ENCODE data around the gene RAB3A. TPM values are rescaled to one million over a fixed set of nuclear protein-coding genes. Genes with fewer than 3 reads are reported as not detected.

Gene RAB3A
- total RNA-seq, 1 donor from 2014 or later = 6.7 TPM

- TF ChIP-seq CTCF (IDR thresholded peaks at IDR 0.05; ENCODE audit: unreplicated experiment) = no peak
- Mint-ChIP-seq H3K36me3 (no peaks in the 10 kb centered on the region), H3K27me3 (ENCODE audit: low read depth) (peaks cover 49% of the 10 kb centered on the region)
These were observed 18.2 kb upstream of the RAB3A start for GRCh38 chr19:18221815-18222725.

GRCh38 chr19:18220632-18221275 is 16.9 kb upstream of the RAB3A start:
- Mint-ChIP-seq H3K4me1 (peaks cover 15% of the 10 kb centered on the region), H3K4me3 (no peak overlapping the region), H3K27me3 (ENCODE audit: low read depth) (peaks cover 39% of the 10 kb centered on the region), H3K36me3 (no peaks in the 10 kb centered on the region), H3K27ac (no peak overlapping the region), H3K9me3 (no peaks in the 10 kb centered on the region)
- no peak for TF ChIP-seq CTCF (IDR thresholded peaks at IDR 0.05; ENCODE audit: unreplicated experiment)
- no peak for DNase-seq (ENCODE audit: low spot score in 2 of 2, unreplicated experiment in 2 of 2)

More at GRCh38 chr19:18221815-18222725, 18.2 kb upstream of the RAB3A start:
- Mint-ChIP-seq H3K27ac (no peak overlapping the region), H3K4me3 (no peak overlapping the region), H3K4me1 (peaks cover 17% of the 10 kb centered on the region), H3K9me3 (no peaks in the 10 kb centered on the region)
- no peak for DNase-seq (ENCODE audit: low spot score in 2 of 2, unreplicated experiment in 2 of 2)

GRCh38 chr19:18219911-18220631 is 16.2 kb upstream of the RAB3A start:
- no peak for DNase-seq (ENCODE audit: low spot score in 2 of 2, unreplicated experiment in 2 of 2)
- Mint-ChIP-seq H3K4me1 (peaks cover 10% of the 10 kb centered on the region), H3K36me3 (no peaks in the 10 kb centered on the region), H3K9me3 (no peaks in the 10 kb centered on the region), H3K27me3 (ENCODE audit: low read depth) (peaks cover 32% of the 10 kb centered on the region), H3K4me3 (no peak overlapping the region), H3K27ac (no peak overlapping the region)
- TF ChIP-seq CTCF (IDR thresholded peaks at IDR 0.05; ENCODE audit: unreplicated experiment) = no peak

GRCh38 chr19:18218600-18218999 is 14.8 kb upstream of the RAB3A start:
- Mint-ChIP-seq H3K27ac (no peak overlapping the region), H3K36me3 (no peaks in the 10 kb centered on the region), H3K27me3 (ENCODE audit: low read depth) (peaks cover 24% of the 10 kb centered on the region), H3K4me3 (no peak overlapping the region), H3K4me1 (peaks cover 3% of the 10 kb centered on the region), H3K9me3 (no peaks in the 10 kb centered on the region)
- DNase-seq (ENCODE audit: low spot score in 2 of 2, unreplicated experiment in 2 of 2) = no peak
- TF ChIP-seq CTCF (IDR thresholded peaks at IDR 0.05; ENCODE audit: unreplicated experiment) = no peak

- Mint-ChIP-seq H3K27ac (no peak overlapping the region), H3K9me3 (no peaks in the 10 kb centered on the region), H3K36me3 (no peaks in the 10 kb centered on the region), H3K4me3 (no peak overlapping the region), H3K27me3 (ENCODE audit: low read depth) (peaks cover 22% of the 10 kb centered on the region), H3K4me1 (peaks cover 3% of the 10 kb centered on the region)
- no peak for TF ChIP-seq CTCF (IDR thresholded peaks at IDR 0.05; ENCODE audit: unreplicated experiment)
- no peak for DNase-seq (ENCODE audit: low spot score in 2 of 2, unreplicated experiment in 2 of 2)
These were observed 14.3 kb upstream of the RAB3A start for GRCh38 chr19:18218159-18218558.

Measured in mesothelial cell of epicardium (in vitro differentiated cells).